ENCODE measurements around the gene PHF21B.

Gene PHF21B

GRCh38 chr22:44994399-44995104, 15.3 kb downstream of the PHF21B start:
- DNase-seq (ENCODE audit: low read depth, low spot score) = no peak
- no peak overlapping the region for H3K4me3 ChIP-seq (ENCODE audit: low read length)

GRCh38 chr22:44992166-44992565, 17.6 kb downstream of the PHF21B start:
- no peak for DNase-seq (ENCODE audit: low read depth, low spot score)
- no peak overlapping the region for H3K4me3 ChIP-seq (ENCODE audit: low read length)

GRCh38 chr22:44991218-44991617, 18.6 kb downstream of the PHF21B start:
- H3K4me3 ChIP-seq (ENCODE audit: low read length) = no peak overlapping the region
- DNase-seq (ENCODE audit: low read depth, low spot score) = no peak

- H3K4me3 ChIP-seq (ENCODE audit: low read length) = no peak overlapping the region
- no peak for DNase-seq (ENCODE audit: low read depth, low spot score)
Observed at GRCh38 chr22:44990810-44991209, 19.0 kb downstream of the PHF21B start.

- no peak for DNase-seq (ENCODE audit: low read depth, low spot score)
- no peak overlapping the region for H3K4me3 ChIP-seq (ENCODE audit: low read length)
Observed at GRCh38 chr22:44990328-44990727, 19.5 kb downstream of the PHF21B start.

- DNase-seq (ENCODE audit: low read depth, low spot score) = no peak
- H3K4me3 ChIP-seq (ENCODE audit: low read length) = no peak overlapping the region
Observed at GRCh38 chr22:44988671-44989070, 21.1 kb downstream of the PHF21B start.

- H3K4me3 ChIP-seq (ENCODE audit: low read length) = no peak overlapping the region
- no peak for DNase-seq (ENCODE audit: low read depth, low spot score)
Observed at GRCh38 chr22:44986926-44987325, 22.9 kb downstream of the PHF21B start.

- no peak for DNase-seq (ENCODE audit: low read depth, low spot score)
- H3K4me3 ChIP-seq (ENCODE audit: low read length) = no peak overlapping the region
Observed at GRCh38 chr22:44985906-44986527, 23.8 kb downstream of the PHF21B start.

GRCh38 chr22:44983878-44984482, 25.8 kb downstream of the PHF21B start:
- DNase-seq (ENCODE audit: low read depth, low spot score) = no peak

GRCh38 chr22:44982445-44982844, 27.4 kb downstream of the PHF21B start:
- no peak for DNase-seq (ENCODE audit: low read depth, low spot score)

More at GRCh38 chr22:44983878-44984482, 25.8 kb downstream of the PHF21B start:
- no peak overlapping the region for H3K4me3 ChIP-seq (ENCODE audit: low read length)

GRCh38 chr22:44981857-44982256, 27.9 kb downstream of the PHF21B start:
- H3K4me3 ChIP-seq (ENCODE audit: low read length) = no peak overlapping the region
- DNase-seq (ENCODE audit: low read depth, low spot score) = no peak

More at GRCh38 chr22:44982445-44982844, 27.4 kb downstream of the PHF21B start:
- H3K4me3 ChIP-seq (ENCODE audit: low read length) = no peak overlapping the region

- no peak for DNase-seq (ENCODE audit: low read depth, low spot score)
- H3K4me3 ChIP-seq (ENCODE audit: low read length) = no peak overlapping the region
Observed at GRCh38 chr22:44979154-44979553, 30.7 kb downstream of the PHF21B start.

- DNase-seq (ENCODE audit: low read depth, low spot score) = peak; percentile 78
- H3K4me3 ChIP-seq (ENCODE audit: low read length) = no peak overlapping the region
Observed at GRCh38 chr22:44975427-44976262, 34.2 kb downstream of the PHF21B start.

GRCh38 chr22:44974454-44974853, 35.4 kb downstream of the PHF21B start:
- DNase-seq (ENCODE audit: low read depth, low spot score) = no peak
- no peak overlapping the region for H3K4me3 ChIP-seq (ENCODE audit: low read length)

- H3K4me3 ChIP-seq (ENCODE audit: low read length) = no peak overlapping the region
- DNase-seq (ENCODE audit: low read depth, low spot score) = no peak
Observed at GRCh38 chr22:44973829-44974228, 36.0 kb downstream of the PHF21B start.

- DNase-seq (ENCODE audit: low read depth, low spot score) = no peak
- no peak overlapping the region for H3K4me3 ChIP-seq (ENCODE audit: low read length)
Observed at GRCh38 chr22:44972363-44973083, 37.3 kb downstream of the PHF21B start.

- no peak overlapping the region for H3K4me3 ChIP-seq (ENCODE audit: low read length)
- DNase-seq (ENCODE audit: low read depth, low spot score) = no peak
Observed at GRCh38 chr22:44971651-44972362, 38.0 kb downstream of the PHF21B start.

GRCh38 chr22:44970291-44970690, 39.5 kb downstream of the PHF21B start:
- no peak overlapping the region for H3K4me3 ChIP-seq (ENCODE audit: low read length)
- no peak for DNase-seq (ENCODE audit: low read depth, low spot score)
